Measurements from ENCODE around the gene PTPN20. TPM values are rescaled to one million over a fixed set of nuclear protein-coding genes. Genes with fewer than 3 reads are reported as not detected.

PTPN20 gene
- total RNA-seq, 2 donors from 2014 or later = 2.1 to 6.6 TPM

DNA sequence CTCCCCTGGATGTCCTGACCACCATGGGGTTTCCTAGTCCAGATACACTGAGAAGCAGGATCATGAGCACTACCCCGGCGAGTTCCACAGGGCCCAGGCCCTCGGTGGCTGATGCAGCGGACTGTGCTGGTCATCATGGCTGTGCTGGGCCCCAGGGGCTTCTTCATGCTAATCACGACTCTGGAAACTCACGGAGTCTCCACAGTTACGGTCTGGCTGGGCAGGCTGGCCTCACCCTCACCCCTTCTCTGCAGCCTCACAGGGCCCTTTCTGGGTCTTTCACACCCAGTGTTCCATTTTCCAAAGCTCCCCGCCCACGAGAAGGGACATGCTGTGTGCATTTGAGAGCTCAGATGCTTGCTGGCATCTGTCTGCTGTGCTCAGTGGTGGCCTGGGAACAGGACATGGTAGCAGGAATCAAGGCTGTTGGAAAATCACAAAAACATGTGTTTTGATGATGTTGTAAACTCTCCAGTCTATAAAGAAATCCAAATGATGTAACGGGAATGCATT, 119.0 kb downstream of the PTPN20 start:
- H3K27ac ChIP-seq = no peak overlapping the region
- no peak overlapping the region for H3K4me3 ChIP-seq
- no peaks in the 10 kb centered on the region for H3K9me3 ChIP-seq
- TF ChIP-seq, protein P1, sequence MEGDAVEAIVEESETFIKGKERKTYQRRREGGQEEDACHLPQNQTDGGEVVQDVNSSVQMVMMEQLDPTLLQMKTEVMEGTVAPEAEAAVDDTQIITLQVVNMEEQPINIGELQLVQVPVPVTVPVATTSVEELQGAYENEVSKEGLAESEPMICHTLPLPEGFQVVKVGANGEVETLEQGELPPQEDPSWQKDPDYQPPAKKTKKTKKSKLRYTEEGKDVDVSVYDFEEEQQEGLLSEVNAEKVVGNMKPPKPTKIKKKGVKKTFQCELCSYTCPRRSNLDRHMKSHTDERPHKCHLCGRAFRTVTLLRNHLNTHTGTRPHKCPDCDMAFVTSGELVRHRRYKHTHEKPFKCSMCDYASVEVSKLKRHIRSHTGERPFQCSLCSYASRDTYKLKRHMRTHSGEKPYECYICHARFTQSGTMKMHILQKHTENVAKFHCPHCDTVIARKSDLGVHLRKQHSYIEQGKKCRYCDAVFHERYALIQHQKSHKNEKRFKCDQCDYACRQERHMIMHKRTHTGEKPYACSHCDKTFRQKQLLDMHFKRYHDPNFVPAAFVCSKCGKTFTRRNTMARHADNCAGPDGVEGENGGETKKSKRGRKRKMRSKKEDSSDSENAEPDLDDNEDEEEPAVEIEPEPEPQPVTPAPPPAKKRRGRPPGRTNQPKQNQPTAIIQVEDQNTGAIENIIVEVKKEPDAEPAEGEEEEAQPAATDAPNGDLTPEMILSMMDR (IDR thresholded peaks at IDR 0.05) = no peak
- no peaks in the 10 kb centered on the region for H3K36me3 ChIP-seq
- no peak for DNase-seq (ENCODE audit: low spot score)
- no peaks in the 10 kb centered on the region for H3K4me1 ChIP-seq (ENCODE audit: control insufficient read depth in 1 of 2, low read depth in 2 of 2)
- H3K27me3 ChIP-seq (replicated peaks; ENCODE audit: insufficient read depth) = no peaks in the 10 kb centered on the region
- no peak for ATAC-seq (ENCODE audit: insufficient number of reproducible peaks, low FRiP score, low read depth)

DNA sequence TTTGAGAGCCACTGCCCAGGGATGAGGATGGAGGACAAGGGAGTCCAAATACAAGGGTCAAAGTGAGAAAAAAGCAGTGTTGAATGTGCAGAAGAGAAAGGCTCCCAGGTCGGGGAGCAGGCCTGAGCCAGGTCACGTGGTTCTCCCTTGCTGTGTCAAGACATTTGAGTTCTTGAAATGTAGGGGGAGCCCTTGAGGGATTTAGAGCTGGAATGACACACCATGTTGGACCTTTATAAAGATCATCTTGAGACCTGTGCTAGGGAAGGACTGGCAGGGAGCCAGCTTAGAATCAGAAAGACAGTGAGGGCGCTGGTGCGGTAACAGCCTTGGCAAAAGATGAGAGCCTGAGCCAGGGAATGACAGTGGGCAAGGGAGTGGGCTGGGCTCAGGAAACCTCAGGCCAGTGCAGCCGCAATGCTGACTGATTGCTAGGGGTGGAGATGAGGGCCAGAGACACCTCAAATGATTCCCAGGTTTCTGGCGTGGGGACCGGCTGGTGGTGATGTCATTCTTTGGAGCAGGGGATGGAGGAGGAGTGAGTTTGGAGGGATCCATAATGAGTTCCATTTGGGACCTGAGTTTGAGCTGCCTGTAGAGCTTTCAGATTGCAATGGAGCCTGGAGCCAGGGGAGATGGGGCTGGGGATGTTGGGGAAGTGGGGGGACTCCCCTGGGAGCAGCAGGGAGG, 120.1 kb downstream of the PTPN20 start:
- Histone ChIP-seq H3K9me3 (no peaks in the 10 kb centered on the region), H3K27me3 (replicated peaks; ENCODE audit: insufficient read depth) (no peaks in the 10 kb centered on the region), H3K4me3 (no peak overlapping the region), H3K27ac (no peak overlapping the region), H3K36me3 (no peaks in the 10 kb centered on the region), H3K4me1 (ENCODE audit: control insufficient read depth in 1 of 2, low read depth in 2 of 2) (no peaks in the 10 kb centered on the region)
- TF ChIP-seq, protein P1 (IDR thresholded peaks at IDR 0.05) = no peak
- DNase-seq (ENCODE audit: low spot score) (no peak), ATAC-seq (ENCODE audit: insufficient number of reproducible peaks, low FRiP score, low read depth) (no peak)

DNA sequence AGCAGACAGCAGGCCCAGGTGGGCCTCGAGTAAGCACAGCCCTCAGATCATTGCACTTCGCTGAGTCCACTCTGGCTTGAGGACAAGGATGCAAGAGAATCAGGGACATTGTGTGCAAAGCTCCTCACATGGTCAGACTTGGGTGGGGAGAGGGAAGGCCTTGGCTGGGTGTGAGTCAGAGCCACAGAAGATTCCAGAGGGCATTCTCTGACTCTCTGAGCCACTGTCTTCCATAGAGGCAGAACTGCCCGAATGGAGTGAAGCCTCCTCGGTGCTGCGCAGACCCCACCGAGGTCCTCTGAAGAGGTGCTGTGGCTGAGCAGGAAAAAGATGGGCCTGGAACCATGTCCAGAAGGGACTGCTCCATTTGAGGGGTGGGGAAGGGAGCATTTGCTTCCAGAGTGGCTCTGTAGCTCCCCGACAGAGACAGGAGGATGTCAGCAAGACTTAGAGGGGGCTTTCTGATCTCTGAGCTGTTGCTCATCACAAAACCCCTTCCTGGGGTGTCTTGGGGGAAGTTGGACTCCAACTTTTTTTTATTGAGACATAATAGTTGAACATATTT, 120.8 kb downstream of the PTPN20 start:
- DNase-seq (ENCODE audit: low spot score) = no peak
- Histone ChIP-seq H3K27ac (no peak overlapping the region), H3K36me3 (no peaks in the 10 kb centered on the region), H3K4me3 (no peak overlapping the region), H3K9me3 (no peaks in the 10 kb centered on the region), H3K27me3 (replicated peaks; ENCODE audit: insufficient read depth) (no peaks in the 10 kb centered on the region), H3K4me1 (ENCODE audit: control insufficient read depth in 1 of 2, low read depth in 2 of 2) (no peaks in the 10 kb centered on the region)
- TF ChIP-seq, protein P1 (IDR thresholded peaks at IDR 0.05) = no peak
- ATAC-seq (ENCODE audit: insufficient number of reproducible peaks, low FRiP score, low read depth) = no peak

DNA sequence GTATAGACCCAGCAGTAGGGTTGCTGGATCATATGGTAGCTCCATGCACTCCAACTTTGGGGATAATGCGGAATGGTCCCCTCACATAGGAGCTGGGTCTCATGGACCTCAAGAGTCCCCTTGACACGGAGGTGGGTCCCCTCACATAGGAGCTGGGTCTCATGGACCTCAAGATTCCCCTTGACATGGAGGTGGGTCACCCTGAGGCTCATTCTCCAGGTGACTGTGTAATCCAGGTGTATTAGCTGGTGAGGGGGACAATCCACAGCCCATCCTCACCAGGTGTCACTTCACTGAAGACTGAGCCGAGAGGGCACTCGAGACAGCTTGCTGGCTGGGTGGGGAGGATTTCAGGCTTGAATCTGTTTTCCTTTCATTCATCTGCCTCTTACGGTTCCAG, 121.9 kb downstream of the PTPN20 start:
- ATAC-seq (ENCODE audit: insufficient number of reproducible peaks, low FRiP score, low read depth) (no peak), DNase-seq (ENCODE audit: low spot score) (no peak)
- no peaks in the 10 kb centered on the region for H3K36me3 ChIP-seq
- no peaks in the 10 kb centered on the region for H3K27me3 ChIP-seq (replicated peaks; ENCODE audit: insufficient read depth)
- no peak overlapping the region for H3K4me3 ChIP-seq
- TF ChIP-seq, protein P1 (IDR thresholded peaks at IDR 0.05) = no peak
- H3K4me1 ChIP-seq (ENCODE audit: control insufficient read depth in 1 of 2, low read depth in 2 of 2) = no peaks in the 10 kb centered on the region
- H3K27ac ChIP-seq = no peak overlapping the region
- H3K9me3 ChIP-seq = no peaks in the 10 kb centered on the region

DNA sequence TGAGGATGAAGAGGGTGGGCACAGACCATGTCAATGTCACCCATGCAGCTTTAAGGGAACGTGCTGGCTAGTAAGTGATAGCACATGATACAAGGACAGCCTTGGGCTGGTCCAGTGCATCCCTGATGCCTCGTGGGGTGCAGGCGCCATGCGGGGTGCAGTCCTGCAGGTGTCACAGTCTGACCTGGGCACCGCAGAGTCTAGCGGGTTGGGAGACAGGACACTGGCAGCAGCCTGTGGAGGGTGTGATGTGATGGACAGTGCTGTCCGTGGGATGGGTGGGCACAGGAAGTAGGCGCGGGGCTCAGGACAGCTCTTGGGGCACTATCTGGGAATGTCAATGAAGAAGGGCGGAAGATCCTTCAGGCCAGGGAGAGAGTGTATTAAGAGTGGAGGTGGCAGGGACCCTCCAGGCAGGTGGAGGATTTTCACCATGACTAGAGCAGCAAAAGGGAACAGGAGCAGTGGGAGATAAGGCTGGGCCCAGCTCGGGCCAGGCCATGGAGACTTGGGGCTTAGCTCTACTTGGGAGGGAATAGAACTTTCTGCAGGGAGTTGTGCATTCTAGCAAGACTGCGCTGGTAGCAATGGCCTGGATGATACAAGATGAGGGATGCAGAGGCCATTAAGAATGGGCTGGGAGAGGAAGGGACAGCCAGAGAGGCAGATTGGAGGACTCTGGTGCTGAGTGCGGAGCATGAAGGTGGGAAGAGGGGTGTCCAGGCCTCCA, 122.5 kb downstream of the PTPN20 start:
- H3K4me1 ChIP-seq (ENCODE audit: control insufficient read depth in 1 of 2, low read depth in 2 of 2) = no peaks in the 10 kb centered on the region
- no peaks in the 10 kb centered on the region for H3K36me3 ChIP-seq
- H3K9me3 ChIP-seq = no peaks in the 10 kb centered on the region
- H3K27me3 ChIP-seq (replicated peaks; ENCODE audit: insufficient read depth) = no peaks in the 10 kb centered on the region
- TF ChIP-seq, protein P1 (IDR thresholded peaks at IDR 0.05) = no peak
- no peak overlapping the region for H3K4me3 ChIP-seq
- H3K27ac ChIP-seq = no peak overlapping the region
- ATAC-seq (ENCODE audit: insufficient number of reproducible peaks, low FRiP score, low read depth) (no peak), DNase-seq (ENCODE audit: low spot score) (no peak)
